ENCODE data around the gene MOB3C.

GRCh38 chr1:46649764-46650163, 33.2 kb upstream of the MOB3C start:
- no peak for TF ChIP-seq CTCF (IDR thresholded peaks at IDR 0.05; ENCODE audit: poor library complexity, severe bottlenecking)
- no peak for TF ChIP-seq EP300 (conservative IDR thresholded peaks at IDR 0.05; ENCODE audit: poor library complexity, severe bottlenecking)
- TF ChIP-seq POLR2AphosphoS5 (IDR thresholded peaks at IDR 0.05), result no peak
- TF ChIP-seq REST (IDR thresholded peaks at IDR 0.05; ENCODE audit: borderline replicate concordance), result no peak
- no peak for TF ChIP-seq EZH2 (IDR thresholded peaks at IDR 0.05; ENCODE audit: borderline replicate concordance, insufficient read depth, low read length, poor library complexity, severe bottlenecking)
- no peak for TF ChIP-seq TAF1 (IDR thresholded peaks at IDR 0.05; ENCODE audit: low read depth)
- TF ChIP-seq SMC3 (conservative IDR thresholded peaks at IDR 0.05; ENCODE audit: poor library complexity), result no peak
- TF ChIP-seq RAD21 (conservative IDR thresholded peaks at IDR 0.05), result no peak

Measured in neural cell (in vitro differentiated cells).